Myocyte (in vitro differentiated cells): ENCODE data around the gene SLC10A7. TPM values are rescaled to one million over a fixed set of nuclear protein-coding genes. Genes with fewer than 3 reads are reported as not detected.
A peak's percentile ranks its signal among the peaks of the same experiment; 100 is the strongest.

ENCODE experiments used
- DNase-seq: peaks from one replicate; pipeline ENCODE4 v3.0.0-alpha.2; 2012; ENCODE audit warnings: low read depth
- total RNA-seq: library from RNA; depleted of rRNA; stranded (reverse); fragments of >200 nt; gene quantifications from 2 replicates; pipeline ENCODE4 v1.2.3, GENCODE V29; 2014

SLC10A7 gene
- total RNA-seq, 1 donor from 2014 or later: 5.6 TPM

- DNase-seq: no peak
Observed at GRCh38 chr4:146495269-146495668, 26.5 kb downstream of the SLC10A7 start.

- no peak for DNase-seq
Observed at GRCh38 chr4:146494143-146494542, 27.6 kb downstream of the SLC10A7 start.

GRCh38 chr4:146490106-146490505, 31.6 kb downstream of the SLC10A7 start:
- DNase-seq: no peak

GRCh38 chr4:146488495-146489174, 33.1 kb downstream of the SLC10A7 start:
- DNase-seq: no peak

- no peak for DNase-seq
Observed at GRCh38 chr4:146486565-146486964, 35.2 kb downstream of the SLC10A7 start.

- no peak for DNase-seq
Observed at GRCh38 chr4:146485968-146486367, 35.8 kb downstream of the SLC10A7 start.

- no peak for DNase-seq
Observed at GRCh38 chr4:146482788-146483187, 39.0 kb downstream of the SLC10A7 start.

GRCh38 chr4:146481246-146481645, 40.5 kb downstream of the SLC10A7 start:
- no peak for DNase-seq

GRCh38 chr4:146478009-146478408, 43.7 kb downstream of the SLC10A7 start:
- no peak for DNase-seq

GRCh38 chr4:146477054-146477453, 44.7 kb downstream of the SLC10A7 start:
- DNase-seq: no peak

- DNase-seq: no peak
Observed at GRCh38 chr4:146472404-146472803, 49.3 kb downstream of the SLC10A7 start.

GRCh38 chr4:146470604-146471003, 51.1 kb downstream of the SLC10A7 start:
- DNase-seq: no peak

- DNase-seq: peak; percentile 50
Observed at GRCh38 chr4:146469022-146469421, 52.7 kb downstream of the SLC10A7 start.

GRCh38 chr4:146465628-146466027, 56.1 kb downstream of the SLC10A7 start:
- no peak for DNase-seq

GRCh38 chr4:146462251-146462650, 59.5 kb downstream of the SLC10A7 start:
- no peak for DNase-seq

- DNase-seq: no peak
Observed at GRCh38 chr4:146458594-146458993, 63.1 kb downstream of the SLC10A7 start.

- DNase-seq: no peak
Observed at GRCh38 chr4:146456681-146457080, 65.1 kb downstream of the SLC10A7 start.

- DNase-seq: no peak
Observed at GRCh38 chr4:146453181-146453807, 68.4 kb downstream of the SLC10A7 start.

GRCh38 chr4:146450524-146450923, 71.2 kb downstream of the SLC10A7 start:
- DNase-seq: no peak

GRCh38 chr4:146446555-146446954, 75.2 kb downstream of the SLC10A7 start:
- DNase-seq: no peak

- no peak for DNase-seq
Observed at GRCh38 chr4:146445198-146446150, 76.3 kb downstream of the SLC10A7 start.

- DNase-seq: no peak
Observed at GRCh38 chr4:146443525-146443924, 78.2 kb downstream of the SLC10A7 start.
